ENCODE data around the gene RTP2.
"Not testable (repeated sequence)": the region's sequence is repeated elsewhere in the genome, so short reads cannot be mapped to it uniquely, and the experiment has no call there.

Gene RTP2

DNA sequence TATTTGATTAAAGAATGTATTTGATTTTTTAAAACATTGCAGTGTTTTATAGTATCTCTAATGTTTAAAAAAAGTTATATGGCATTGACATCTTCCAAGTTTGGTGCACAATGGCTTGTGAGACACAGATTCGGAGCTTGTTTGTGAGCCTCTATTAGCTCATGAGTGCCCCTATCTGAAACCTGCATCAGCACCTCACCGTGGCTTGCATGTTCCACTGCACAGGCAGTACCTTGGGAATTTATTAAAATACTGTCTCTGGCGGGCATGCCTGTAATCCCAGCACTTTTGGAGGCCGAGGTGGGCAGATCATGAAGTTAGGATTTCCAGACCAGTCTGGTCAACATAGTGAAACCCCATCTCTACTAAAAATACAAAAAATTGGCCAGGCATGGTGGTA is 6.8 kb upstream of the RTP2 start:
- DNase-seq = no peak

DNA sequence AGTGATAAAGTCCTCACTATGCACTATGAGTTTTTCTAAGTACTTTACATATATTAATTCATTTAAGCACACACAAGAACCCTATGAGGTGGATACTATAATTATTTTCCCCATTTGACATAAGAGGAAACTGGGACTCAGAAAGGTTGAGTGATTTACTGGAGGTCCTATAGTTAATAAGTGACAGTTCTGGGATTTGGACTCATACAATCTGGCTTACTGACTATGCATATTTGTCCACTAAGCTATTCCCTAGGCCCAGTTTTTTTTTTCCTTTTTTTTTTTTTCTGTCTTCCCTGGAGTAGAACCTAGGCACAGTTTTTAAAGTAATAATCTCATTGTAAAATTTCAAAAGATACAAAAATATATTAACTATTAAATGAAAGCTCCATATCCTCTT is 6.3 kb upstream of the RTP2 start:
- DNase-seq = no peak

DNA sequence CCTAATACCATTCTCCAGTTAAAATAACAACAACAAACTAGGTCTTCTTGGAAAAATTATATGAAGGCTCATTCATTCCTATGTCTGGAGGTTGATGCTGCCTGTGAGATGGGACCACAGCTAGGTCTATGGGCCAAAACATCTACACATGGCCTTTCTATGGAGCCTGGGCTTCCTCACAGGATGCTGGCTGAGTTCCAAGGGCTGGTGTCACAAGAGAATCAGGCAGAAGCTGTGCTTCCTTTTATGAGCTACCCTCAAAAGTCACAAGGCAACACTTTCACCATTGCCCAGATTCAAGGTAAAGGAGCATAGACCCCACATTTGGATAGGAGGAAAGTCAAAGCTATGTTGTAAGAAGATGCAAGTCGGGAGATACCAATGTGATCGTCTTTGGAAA is 4.6 kb upstream of the RTP2 start:
- no peak for DNase-seq

DNA sequence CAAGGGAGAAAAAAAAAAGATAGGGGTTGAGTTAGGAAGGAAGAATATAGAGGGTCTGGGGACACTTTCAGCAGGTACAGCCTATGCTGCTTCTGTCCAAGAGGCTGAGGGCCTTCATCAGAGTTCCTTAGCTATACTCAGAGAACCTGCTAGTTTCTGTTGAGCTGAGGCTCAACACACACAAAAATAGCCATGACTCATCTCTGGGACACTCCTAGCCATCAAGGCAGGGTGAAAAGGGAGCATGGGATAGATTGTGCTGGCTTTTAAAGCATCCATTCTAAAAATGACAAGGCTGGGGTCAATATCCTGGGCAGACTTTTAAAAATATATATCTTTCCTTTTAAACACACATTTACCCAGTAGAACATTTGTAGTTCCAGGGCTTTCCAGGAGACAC is 2.8 kb upstream of the RTP2 start:
- DNase-seq = no peak

DNA sequence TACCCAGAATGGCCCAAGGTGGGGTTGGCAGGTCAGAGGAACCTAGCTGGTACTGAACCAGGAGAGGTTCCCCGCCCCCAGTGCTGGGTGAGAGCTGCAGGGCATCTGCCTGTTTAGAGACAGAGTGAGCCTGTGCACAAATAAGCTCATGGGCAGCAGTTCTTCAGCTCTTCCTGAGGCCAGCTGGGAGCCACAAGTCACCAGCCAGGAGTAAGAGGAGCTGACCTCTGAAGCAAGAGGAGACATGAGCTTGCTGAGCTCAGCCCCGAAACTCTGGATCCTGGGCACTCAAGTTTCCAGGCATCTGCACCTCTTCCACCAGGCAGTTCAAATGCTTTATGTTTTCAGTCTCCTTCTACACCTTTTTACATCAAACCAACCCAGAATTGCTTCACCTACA is 2.1 kb downstream of the RTP2 start:
- DNase-seq = no peak

DNA sequence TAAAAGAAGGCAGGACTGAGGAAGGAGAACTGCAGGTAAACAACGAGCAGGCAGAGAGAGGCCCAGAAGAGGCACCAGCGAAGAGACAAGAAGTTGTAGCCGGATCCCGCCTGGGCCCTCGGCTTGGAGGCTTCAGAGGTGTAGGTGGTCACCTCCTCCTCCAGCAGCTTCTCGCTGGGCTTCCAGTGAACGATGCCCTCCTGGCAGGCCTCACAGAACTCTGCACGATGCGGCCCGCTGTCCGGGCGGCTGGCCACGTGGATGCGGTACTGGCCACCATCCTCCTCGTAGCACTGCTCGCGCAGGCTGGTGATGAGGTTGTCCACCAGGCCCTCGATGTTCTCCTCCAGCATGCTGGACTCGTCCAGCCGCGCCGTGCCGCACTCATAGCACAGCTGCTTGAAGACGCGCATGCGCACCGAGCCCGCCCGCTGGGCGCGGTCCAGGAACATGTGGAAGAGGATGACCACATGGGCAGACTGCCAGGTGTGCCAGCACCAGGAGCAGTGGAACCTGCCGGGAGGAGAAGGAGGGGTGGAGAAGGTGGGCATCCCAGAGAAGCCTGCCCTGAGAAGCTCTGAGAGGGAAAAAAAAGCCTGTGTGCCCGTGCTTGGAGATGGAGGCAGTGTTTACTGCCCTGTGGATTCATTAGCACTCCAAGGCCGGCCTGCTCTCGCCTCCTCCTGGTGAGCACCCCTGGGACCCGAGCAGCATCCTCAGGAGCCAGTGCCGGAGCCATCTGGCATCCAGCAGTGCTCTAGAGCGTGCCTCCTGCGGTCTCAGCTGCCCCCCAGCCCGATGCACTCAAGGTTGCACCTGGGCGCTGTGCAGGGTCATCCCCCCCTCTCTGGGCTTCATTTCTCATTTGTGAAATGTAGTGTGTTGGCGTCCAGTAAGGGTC is 3.6 kb downstream of the RTP2 start:
- DNase-seq = no peak

DNA sequence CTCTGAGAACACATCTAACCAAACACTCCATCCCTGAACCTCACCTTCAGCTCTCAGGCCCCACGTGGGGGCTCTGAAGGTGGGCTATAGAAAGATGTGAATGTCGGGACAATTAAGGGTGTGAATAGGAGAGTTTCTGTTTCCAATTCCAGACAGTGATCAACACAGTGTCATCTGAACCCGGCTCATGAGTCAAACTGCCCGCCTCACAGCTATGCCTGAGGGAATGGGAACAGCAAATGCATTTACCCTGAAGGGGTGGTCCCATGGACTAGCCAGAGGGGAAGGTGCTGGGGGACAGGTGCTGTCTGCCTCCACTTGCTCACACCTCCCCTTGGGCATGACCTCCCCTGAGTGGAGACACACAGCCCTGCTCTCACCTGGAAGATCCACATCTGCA is 6.3 kb downstream of the RTP2 start:
- DNase-seq = no peak

DNA sequence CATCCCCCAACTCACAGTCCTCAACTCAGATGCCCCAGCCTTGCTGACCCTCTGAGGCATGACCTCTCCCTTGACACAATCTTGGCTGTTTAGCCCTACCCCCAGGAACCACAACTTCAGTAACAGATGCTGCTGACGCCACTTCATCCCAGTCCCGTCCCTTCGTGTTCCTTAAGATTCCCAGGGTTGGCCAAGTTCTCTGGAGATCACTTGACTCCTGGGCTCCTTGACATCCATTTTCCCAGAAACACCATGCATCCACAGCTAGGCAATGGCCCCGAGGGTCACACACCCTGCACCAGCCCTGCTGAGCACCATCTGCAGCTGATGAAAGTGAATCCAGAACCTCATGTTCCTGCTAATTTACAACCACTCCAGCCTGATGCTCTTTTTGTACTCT is 6.9 kb downstream of the RTP2 start:
- no peak for DNase-seq

DNA sequence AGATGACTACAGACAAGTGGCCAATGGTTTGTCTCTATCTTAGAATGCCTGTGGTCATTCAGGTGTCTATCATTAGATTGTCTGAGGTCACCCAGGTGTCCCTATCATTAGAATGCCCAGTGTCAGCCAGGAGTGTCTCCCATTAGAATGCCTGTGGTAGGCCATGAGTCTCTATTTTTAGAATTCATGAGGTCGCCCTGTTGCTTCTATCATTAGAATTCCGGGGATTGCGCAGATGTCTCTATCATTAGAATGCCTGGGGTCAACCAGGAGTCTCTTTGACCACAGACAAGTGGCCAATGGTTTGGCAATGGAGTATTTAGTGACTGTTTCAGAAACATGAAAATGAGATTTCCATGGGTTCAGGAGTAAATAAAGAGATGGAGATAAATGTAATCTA is 7.6 kb downstream of the RTP2 start:
- DNase-seq = no peak

DNA sequence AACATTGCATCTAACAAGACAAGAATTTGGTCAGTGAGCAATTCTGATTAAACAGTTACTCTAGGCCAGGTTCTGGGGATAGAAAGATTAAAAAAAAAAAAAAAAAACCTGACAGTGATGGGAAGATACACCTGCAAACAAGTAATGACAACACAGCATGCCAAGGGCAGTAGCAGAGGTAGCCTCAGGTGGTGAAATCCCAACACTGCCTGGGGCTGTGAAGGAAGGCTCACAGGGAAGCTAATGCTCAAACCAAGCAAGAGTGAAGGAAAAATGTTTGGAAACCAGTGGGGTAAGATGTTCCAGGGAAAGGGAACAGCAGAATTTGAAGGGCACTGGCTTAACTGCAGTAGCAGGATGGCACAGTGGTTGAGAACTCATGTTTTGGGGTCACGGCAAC is 8.9 kb downstream of the RTP2 start:
- DNase-seq = no peak

DNA sequence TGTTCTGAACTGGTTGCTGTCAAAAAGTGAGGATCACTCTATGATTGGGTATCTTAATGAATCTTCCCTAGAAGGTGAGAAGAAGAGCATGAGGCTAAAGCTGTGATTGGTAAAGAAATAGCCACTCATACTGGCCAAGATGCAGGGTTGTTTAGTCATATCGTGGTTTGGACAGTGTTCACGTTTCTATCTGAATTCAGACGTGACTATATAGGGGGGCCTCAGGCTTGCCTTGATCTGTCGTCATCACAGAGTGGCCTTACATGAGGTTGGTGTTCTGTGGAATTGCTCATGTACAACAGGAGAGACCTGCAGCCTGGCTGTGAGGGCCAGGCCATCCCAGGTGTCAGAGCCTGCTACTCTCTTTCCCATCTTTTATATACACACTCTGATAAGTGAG is 12.4 kb downstream of the RTP2 start:
- no peak for DNase-seq

DNA sequence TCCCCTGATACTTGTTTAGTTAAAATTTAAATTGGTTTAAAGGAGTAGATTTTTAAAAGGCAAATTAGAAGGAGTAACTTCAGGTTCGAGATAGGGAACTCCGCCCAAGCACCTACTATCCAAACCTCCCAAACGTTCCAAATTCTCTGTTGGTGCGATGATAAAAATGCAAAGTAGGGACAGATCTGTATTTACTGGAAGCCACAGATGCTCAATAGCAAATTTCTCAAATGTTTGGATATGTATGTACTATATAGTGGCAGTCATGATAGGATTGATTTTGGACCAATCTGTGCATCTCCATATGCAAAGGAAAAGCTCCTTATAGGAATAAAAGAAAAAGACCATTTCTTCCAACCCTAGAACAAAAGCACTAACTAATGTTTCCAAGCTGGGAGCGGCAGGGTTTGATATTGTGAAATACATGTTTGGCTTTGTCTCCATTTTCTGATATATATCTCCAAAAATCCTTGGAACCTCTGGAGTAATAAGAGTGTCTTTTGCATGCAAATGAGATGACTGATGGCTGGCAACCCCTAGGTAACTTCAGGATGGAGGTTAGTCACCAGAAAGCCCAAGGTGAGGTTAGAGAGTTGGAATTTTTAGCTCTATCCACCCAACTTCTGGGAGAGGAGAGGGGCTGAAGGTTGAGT is 15.6 kb downstream of the RTP2 start:
- no peak for DNase-seq

DNA sequence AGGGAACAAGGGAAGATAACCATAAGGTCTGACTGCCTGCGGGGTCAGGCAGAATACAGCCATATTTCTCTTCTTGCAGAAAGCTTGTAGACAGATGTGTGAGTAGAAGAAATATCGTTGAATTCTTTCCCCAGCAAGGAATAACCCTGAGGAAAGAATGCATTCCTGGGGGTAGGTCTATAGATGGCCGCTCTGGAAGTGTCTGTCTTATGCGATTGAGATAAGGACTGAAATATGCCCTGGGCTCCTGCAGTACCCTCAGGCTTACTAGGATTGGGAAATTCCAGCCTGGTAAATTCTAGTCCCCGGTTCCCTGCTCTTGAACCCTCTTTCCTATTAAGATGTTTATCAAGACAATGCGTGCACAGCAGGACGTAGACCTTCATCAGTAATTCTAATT is 16.4 kb downstream of the RTP2 start:
- no peak for DNase-seq

DNA sequence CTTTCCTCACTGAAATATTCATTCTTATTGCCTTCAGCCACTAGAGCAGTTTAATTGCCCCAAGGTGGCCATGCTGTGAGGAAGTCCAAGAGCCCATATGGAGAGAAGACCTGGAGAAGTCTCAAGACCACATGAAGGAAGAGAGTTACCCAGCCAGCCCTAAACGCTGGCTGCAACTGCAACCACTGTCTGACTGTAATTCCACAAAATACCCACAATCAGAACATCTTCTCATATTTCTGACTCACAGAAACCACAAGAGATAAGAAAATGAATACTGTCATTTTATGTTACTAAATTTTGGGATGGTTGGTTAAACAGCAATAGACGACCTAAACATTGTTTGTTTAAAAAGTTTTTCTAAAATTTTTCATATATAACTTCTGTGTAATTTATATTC is 17.5 kb downstream of the RTP2 start:
- DNase-seq = no peak

DNA sequence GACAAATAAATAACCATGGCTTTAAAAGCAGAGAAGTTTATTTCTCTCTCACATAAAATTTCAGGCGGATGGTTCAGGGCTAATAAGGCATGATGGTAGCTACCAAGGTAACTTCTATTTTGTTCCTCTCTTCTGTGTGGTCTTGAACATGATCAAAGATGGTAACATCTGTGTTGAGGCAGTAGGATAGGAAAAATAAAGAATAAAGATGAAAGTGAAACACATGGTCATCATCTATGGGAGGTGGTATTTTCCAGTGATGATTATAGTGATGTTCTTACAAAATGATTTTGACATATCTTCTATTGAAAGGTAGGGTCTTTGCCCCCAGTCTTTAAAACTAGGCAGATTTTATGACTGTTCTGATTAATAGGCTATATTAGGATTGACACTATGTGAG is 17.9 kb downstream of the RTP2 start:
- no peak for DNase-seq

DNA sequence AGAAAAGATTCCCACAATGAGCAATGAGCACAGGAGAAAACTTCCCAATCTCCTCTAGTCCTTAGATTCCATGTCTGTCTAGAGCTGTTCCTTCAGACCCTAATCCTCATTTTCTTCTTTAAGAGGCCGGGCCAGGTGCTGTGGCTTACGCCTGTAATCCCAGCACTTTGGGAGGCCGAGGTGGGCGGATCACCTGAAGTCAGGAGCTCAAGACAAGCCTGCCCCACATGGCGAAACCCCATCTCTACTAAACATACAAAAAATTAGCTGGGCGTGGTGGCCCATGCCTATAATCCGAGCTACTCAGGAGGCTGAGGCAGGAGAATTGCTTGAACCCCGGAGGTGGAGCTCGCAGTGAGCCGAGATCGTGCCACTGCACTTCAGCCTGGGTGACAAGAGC is 20.6 kb downstream of the RTP2 start:
- DNase-seq = not testable (repeated sequence)

DNA sequence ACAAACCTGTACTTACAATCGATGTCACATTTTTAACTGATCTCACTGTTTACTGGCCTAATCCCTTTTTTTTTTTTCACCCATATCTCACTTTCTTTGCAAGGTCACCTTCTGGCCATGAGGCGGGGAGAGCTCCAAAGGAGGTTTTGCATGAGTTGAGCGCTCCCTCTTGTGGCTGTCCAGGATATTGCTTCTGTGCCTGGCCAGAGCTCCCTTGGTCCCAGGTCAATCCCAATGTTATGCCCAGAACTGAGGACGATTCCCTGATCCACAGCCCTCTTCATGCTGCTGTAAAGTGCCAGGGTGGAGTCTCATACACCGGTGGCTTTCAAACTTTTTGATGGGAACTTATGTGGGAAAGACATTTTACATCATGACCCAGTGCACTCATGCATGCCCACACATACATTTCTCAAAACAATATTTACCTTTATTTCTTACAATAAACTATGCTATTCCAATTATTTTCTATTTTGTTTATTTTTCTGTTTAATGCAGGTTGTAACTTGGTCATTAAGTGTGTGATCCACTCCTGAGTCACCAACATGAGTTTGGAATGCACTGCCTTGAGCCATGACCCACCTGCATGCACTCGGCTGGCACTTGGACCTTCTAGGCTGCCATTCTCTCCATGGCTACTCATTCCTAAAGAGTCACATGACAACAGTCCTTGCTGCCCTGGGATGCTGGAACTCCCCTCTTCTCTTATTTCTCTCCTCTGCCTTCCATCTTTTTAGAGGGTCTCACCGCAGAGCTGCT is 22.5 kb downstream of the RTP2 start:
- DNase-seq = peak; percentile 25

DNA sequence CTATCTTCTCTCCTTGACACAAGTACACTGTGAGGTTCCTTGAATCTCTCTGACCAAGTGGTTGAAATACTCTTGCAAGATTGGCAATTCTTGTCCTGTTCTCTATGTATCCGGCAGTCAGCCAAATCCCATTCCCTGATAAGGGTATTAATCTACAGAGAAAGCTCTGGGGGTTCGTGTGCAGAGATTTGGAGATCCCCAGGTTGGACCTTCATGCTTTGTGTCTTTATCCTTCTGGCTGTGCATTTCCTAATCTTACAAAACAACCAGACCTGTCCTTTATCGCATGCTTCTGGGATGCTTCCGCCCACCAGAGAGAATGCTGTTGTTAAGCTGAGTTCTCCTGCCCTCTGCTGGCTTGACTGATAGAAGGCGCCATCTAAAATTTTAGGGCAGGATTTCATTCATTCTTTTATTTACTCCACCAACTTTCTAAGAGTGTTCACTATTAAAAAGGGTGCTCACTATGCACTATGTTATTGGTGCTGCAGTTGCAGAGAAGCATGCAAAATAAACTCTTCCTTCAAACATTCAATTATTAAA is 23.6 kb downstream of the RTP2 start:
- DNase-seq = no peak

DNA sequence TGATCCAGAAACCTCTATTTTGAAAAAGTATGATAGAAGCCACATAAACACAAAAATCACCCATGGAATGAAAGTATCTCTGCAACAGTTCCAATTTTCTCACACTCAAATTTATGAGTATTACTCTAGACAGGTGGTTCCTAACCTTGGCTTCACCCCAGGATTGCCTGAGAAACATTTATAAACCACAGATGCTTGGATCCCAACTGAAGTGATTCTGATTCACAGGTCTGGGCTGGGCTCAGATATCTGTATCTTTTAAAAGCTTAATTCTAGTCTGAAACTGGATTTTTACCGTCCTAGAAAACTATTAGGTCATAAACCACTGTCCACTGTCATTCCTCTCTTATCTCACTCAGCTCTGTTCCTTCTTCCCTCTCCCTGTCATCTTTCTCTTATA is 24.8 kb downstream of the RTP2 start:
- DNase-seq = no peak

DNA sequence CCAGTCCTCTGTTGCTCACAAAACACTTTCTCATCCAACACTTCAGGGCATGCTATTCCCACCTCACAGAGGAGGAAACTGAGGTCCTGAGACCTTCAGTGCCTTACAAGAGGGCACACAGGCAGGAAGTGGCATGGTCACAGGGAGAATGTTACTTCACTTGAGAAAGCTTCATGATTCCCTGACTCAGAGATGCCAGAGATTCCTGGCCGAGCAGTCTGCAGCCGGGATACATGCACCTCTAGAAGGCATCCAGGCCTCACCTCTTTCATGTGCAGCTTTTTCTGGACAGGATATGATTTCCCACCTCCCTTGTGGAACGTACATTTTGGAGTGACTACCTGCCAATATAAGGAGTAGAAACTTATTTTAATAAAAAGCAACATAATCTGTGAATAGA is 29.3 kb downstream of the RTP2 start:
- DNase-seq = no peak

DNA sequence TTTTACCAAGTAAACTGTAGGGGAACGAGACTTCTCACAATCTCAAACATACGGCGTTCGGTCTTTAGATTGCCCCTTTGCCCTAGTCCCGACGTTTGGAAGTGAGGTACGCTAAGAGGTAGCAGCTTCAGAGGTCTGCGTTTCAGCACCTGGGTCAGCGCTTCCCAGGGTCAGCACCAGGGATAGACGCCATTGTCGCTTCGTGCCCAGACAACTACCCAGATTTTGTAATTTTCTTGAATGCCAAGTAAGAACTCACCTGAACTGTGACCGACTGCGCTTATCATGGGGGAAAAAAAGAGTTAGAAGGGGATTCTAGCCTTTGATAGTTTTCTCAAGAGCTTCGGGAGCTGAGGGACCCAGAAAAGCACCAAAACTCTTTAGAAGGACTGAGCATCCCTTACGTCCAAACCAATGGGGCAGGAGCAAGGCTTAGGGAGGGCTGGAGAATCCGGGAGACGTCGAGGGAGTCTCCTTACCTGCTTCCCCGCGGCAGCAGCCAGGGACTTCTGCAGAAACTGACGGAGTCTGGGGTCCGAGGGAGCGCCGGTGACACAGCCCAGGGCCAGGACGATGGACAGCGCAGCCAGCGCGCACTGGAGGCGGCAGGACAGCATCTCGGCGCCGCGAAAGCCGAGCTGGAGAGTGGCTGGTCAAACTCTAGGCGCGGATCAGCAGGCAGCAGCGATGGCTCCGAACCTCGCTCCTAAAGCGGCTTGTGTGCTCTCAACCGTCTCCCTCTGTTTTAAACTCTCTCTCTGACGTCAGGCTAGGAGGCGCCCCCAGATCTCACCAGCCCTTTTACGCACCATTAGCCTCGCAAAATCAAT is 32.5 kb downstream of the RTP2 start, which contains the start of gene SST:
Gene SST, minus strand, starts transcription at position 720 of the 830 bp plus-strand sequence. Its CDS starts 103 bp downstream, at position 617.
- no peak for DNase-seq

DNA sequence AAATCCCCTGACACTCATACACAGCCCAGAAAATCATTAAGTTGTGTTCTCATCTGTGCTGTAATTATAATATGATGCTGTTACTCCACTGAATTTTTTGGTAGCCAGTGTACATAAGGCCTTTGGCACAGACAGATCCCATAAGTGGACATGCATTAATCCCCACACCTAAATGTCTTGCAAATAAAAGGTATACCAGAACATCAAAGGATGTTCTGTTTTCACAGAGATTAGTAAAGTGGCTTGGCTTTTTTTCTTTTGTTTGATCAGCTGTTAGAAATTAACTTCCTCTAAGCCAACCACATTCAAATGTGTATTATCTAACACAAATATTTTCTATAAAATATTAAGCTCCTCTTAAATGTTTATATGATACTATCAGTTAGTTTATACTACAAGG is 34.8 kb downstream of the RTP2 start:
- DNase-seq = no peak
